Endothelial cell of umbilical vein (primary cell): ENCODE results near the gene PLCH1. TPM values are rescaled to one million over a fixed set of nuclear protein-coding genes. Genes with fewer than 3 reads are reported as not detected.

Source experiments
- BruUV-seq: library from RNA; stranded (reverse); fragments of 400-500 nt; replicated peaks from 2 replicates; lab custom pipeline; 2021; lab: Mats Ljungman, UMichigan
- CTCF ChIA-PET: fragments of 300-600, 350-600 bp; sonication (Branson Sonifier 250); formaldehyde crosslinking; loops from one replicate; lab custom pipeline; 2021; ENCODE audit warnings: antibody characterized with exemption, inconsistent platforms; lab: Charles Lee
- POLR2A ChIA-PET: fragments of 300-600, 350-600 bp; sonication (Branson Sonifier 250); formaldehyde crosslinking; loops from one replicate; lab custom pipeline; 2021; ENCODE audit warnings: antibody characterized with exemption, inconsistent platforms; lab: Charles Lee
- DNase-seq: peaks from one replicate; pipeline ENCODE4 v3.0.0-alpha.2; 2011; ENCODE audit warnings: low read depth, low spot score
- FAIRE-seq: peaks from 2 replicates; lab custom pipeline; 2011; peaks lifted over from hg19 to GRCh38; lab: Jason Lieb, UNC
- H2AFZ ChIP-seq: 2 replicates; pipeline ENCODE4 v1.6.0; 2012; ENCODE audit warnings: low read depth, low read length, control low read depth, inconsistent platforms
- H3K27ac ChIP-seq: 2 replicates; pipeline ENCODE4 v1.5.1; 2011; ENCODE audit warnings: low read depth, mild to moderate bottlenecking, control low read depth, low read length, moderate library complexity; ENCODE audit not compliant: insufficient read depth
- H3K27me3 ChIP-seq, 2 experiments: 2 replicates each; pipeline versions ENCODE4 v1.6.0 to v1.6.1; 2011; ENCODE audit warnings: low read length in 2 of 2, mixed read lengths in 1 of 2; ENCODE audit not compliant: control insufficient read depth in 2 of 2, insufficient read depth in 2 of 2
- H3K36me3 ChIP-seq, 2 experiments: 2 replicates in 1 of 2; 3 replicates in 1 of 2; pipeline ENCODE4 v1.5.1; 2011; ENCODE audit warnings: low read length in 2 of 2, mild to moderate bottlenecking in 1 of 2, moderate library complexity in 1 of 2; ENCODE audit not compliant: control insufficient read depth in 2 of 2, insufficient read depth in 2 of 2; ENCODE audit errors: extremely low read depth in 1 of 2
- H3K4me1 ChIP-seq: 3 replicates; pipeline ENCODE4 v1.5.1; 2011; ENCODE audit warnings: mild to moderate bottlenecking, low read length; ENCODE audit not compliant: control insufficient read depth, insufficient read depth; ENCODE audit errors: extremely low read depth
- H3K4me2 ChIP-seq: 2 replicates; pipeline ENCODE4 v1.6.1; 2011; ENCODE audit warnings: low read length, control low read depth, mixed read lengths; ENCODE audit not compliant: insufficient read depth
- H3K4me3 ChIP-seq, 3 experiments: fragments of 200-600 bp in 1 of 3; sonication (generic), shearing (Covaris generic) in 1 of 3; replicated peaks in 1 of 3; 2 replicates each; pipeline ENCODE4 v1.5.1; 2011 to 2016; ENCODE audit warnings: control low read depth in 3 of 3, low read length in 3 of 3, mild to moderate bottlenecking in 2 of 3, inconsistent platforms in 1 of 3, low read depth in 1 of 3, moderate library complexity in 1 of 3; ENCODE audit not compliant: insufficient read depth in 1 of 3
- H3K79me2 ChIP-seq: 2 replicates; pipeline ENCODE4 v1.6.0; 2012; ENCODE audit warnings: low read length, inconsistent platforms; ENCODE audit not compliant: control insufficient read depth, insufficient read depth
- H3K9ac ChIP-seq: replicated peaks from 2 replicates; pipeline ENCODE3; 2011; ENCODE audit warnings: low read length, control low read depth; ENCODE audit not compliant: insufficient read depth; ENCODE audit errors: extremely low read depth
- H3K9me1 ChIP-seq: replicated peaks from 3 replicates; pipeline ENCODE4 v1.6.0; 2011; ENCODE audit warnings: mild to moderate bottlenecking, low read length; ENCODE audit not compliant: control insufficient read depth, insufficient read depth; ENCODE audit errors: extremely low read depth
- H3K9me3 ChIP-seq: replicated peaks from 2 replicates; pipeline ENCODE4 v1.5.1; 2012; ENCODE audit warnings: low read length, inconsistent platforms; ENCODE audit not compliant: control insufficient read depth, insufficient read depth
- H4K20me1 ChIP-seq: replicated peaks from 2 replicates; pipeline ENCODE3; 2011; ENCODE audit warnings: mild to moderate bottlenecking, low read length; ENCODE audit not compliant: control insufficient read depth, insufficient read depth; ENCODE audit errors: extremely low read depth
- EZH2 ChIP-seq: IDR thresholded peaks from 2 replicates; pipeline ENCODE4 v1.6.1; 2012; ENCODE audit warnings: borderline replicate concordance, low read depth, mild to moderate bottlenecking, moderate library complexity, low read length, inconsistent platforms; ENCODE audit not compliant: severe bottlenecking
- FOS ChIP-seq: IDR thresholded peaks from 2 replicates; pipeline ENCODE4 v1.6.1; 2011; ENCODE audit warnings: mild to moderate bottlenecking, low read length, moderate library complexity, borderline replicate concordance; ENCODE audit not compliant: insufficient read depth
- GATA2 ChIP-seq: IDR thresholded peaks from 2 replicates; pipeline ENCODE4 v1.7.0; 2011; ENCODE audit warnings: low read depth, mild to moderate bottlenecking, moderate library complexity, mixed read lengths, low read length; ENCODE audit not compliant: insufficient read length, insufficient read depth
- JUN ChIP-seq: IDR thresholded peaks from 2 replicates; pipeline ENCODE4 v1.6.1; 2011; ENCODE audit warnings: borderline replicate concordance, low read depth; ENCODE audit not compliant: insufficient read length, insufficient read depth
- MYC ChIP-seq: IDR thresholded peaks from one replicate; pipeline ENCODE4 v1.6.1; 2011; ENCODE audit warnings: mild to moderate bottlenecking, low read depth, low read length
- POLR2A ChIP-seq: IDR thresholded peaks from 2 replicates; pipeline ENCODE4 v1.6.1; 2012; ENCODE audit warnings: low read depth, mild to moderate bottlenecking, control low read depth, low read length
- POLR2AphosphoS5 ChIP-seq: IDR thresholded peaks from 2 replicates; pipeline ENCODE4 v1.6.1; 2012; ENCODE audit warnings: low read depth, mild to moderate bottlenecking, control low read depth, low read length, moderate library complexity; ENCODE audit not compliant: insufficient read depth
- dilution Hi-C: fragments of 300-500 bp; cut with MboI; formaldehyde crosslinking; loops from one replicate; pipeline ENCODE4 v1.15.0; 2019; ENCODE audit warnings: low sequenced_read_pairs; ENCODE audit not compliant: extremely low pct_ligation_motif_present
- intact Hi-C: fragments of 100-400 bp; cut with micrococcal nuclease; formaldehyde crosslinking; loops from one replicate; pipeline ENCODE4 v1.10.0; 2022
- polyA plus RNA-seq, 4 experiments: library from polyadenylated mRNA; depleted of rRNA in 3 of 4; stranded (reverse) in 3 of 4; unstranded in 1 of 4; fragments of >200 nt; gene quantifications; 2 replicates each; pipeline versions ENCODE4 v1.2.1 to v1.2.3, GENCODE V29; 2011 to 2012; ENCODE audit warnings: missing spikeins in 1 of 4
- total RNA-seq: library from RNA; stranded (reverse); gene quantifications from 2 replicates; pipeline ENCODE4 v1.2.3, GENCODE V29; 2021
- TF ChIP-seq, protein P1 (sequence below): IDR thresholded peaks from 2 replicates; pipeline ENCODE4 v1.6.1; 2011; ENCODE audit not compliant: insufficient read depth, insufficient read length
- TF ChIP-seq, protein P2 (sequence below), 2 donors: IDR thresholded peaks; 1 replicate in 1 of 2; 2 replicates in 1 of 2; pipeline ENCODE4 v1.5.1; 2011; ENCODE audit warnings: low read length in 2 of 2, mild to moderate bottlenecking in 2 of 2, moderate library complexity in 2 of 2, control low read depth in 1 of 2, inconsistent platforms in 1 of 2, low read depth in 1 of 2; ENCODE audit not compliant: insufficient read depth in 1 of 2; ENCODE audit errors: extremely low read depth in 1 of 2

PLCH1 gene
- total and polyA plus RNA-seq, 2 donors (not counting 3 experiments of a cell fraction or from before 2014, with no cell fraction given), result 0.03 TPM; not detected in 1

DNA sequence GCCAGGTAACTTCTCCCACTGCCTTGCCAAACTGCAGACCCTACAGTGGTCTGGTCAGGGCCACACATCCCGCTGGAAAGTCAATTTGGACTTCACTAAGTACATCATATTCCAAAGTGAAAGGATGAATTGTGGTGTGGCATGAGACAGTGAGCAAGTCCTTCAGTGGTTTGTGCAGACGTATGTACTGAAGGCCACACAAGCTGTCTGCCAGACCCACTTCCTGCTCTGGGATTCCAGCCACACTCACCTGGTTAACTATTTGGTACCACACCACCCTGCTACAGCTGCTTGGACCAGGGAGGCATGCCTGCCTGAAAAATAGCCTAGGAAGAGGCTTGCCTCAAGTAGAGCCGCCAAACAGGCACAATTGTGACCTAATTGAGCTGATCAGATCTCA, 357.3 kb downstream of the PLCH1 start:
- POLR2A ChIA-PET, result no interaction called here

More for the DNA sequence above, 357.3 kb downstream of the PLCH1 start:
- Histone ChIP-seq H3K79me2 (no peaks in the 10 kb centered on the region), H3K4me3 (no peak overlapping the region), H3K4me1 (no peaks in the 10 kb centered on the region), H3K27me3 (no peaks in the 10 kb centered on the region), H4K20me1 (no peaks in the 10 kb centered on the region), H3K27ac (no peak overlapping the region), H3K9me1 (no peaks in the 10 kb centered on the region), H3K9me3 (no peaks in the 10 kb centered on the region), H3K9ac (no peak overlapping the region), H2AFZ (no peak overlapping the region), H3K36me3 (no peaks in the 10 kb centered on the region), H3K4me2 (no peak overlapping the region)
- BruUV-seq, result no TSS peak
- CTCF ChIA-PET, result interaction anchor here (0.8 kb wide), 1 partner anchor 315 kb away, joined by 3 read pairs; no protein-coding TSS in a partner anchor
- no peak for DNase-seq
- TF ChIP-seq POLR2A (no peak), GATA2 (no peak), JUN (no peak), POLR2AphosphoS5 (no peak), EZH2 (no peak), MYC (no peak), FOS (no peak)
- TF ChIP-seq, protein P1, sequence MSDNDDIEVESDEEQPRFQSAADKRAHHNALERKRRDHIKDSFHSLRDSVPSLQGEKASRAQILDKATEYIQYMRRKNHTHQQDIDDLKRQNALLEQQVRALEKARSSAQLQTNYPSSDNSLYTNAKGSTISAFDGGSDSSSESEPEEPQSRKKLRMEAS, result no peak
- TF ChIP-seq, protein P2, sequence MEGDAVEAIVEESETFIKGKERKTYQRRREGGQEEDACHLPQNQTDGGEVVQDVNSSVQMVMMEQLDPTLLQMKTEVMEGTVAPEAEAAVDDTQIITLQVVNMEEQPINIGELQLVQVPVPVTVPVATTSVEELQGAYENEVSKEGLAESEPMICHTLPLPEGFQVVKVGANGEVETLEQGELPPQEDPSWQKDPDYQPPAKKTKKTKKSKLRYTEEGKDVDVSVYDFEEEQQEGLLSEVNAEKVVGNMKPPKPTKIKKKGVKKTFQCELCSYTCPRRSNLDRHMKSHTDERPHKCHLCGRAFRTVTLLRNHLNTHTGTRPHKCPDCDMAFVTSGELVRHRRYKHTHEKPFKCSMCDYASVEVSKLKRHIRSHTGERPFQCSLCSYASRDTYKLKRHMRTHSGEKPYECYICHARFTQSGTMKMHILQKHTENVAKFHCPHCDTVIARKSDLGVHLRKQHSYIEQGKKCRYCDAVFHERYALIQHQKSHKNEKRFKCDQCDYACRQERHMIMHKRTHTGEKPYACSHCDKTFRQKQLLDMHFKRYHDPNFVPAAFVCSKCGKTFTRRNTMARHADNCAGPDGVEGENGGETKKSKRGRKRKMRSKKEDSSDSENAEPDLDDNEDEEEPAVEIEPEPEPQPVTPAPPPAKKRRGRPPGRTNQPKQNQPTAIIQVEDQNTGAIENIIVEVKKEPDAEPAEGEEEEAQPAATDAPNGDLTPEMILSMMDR (IDR thresholded peaks at IDR 0.05; ENCODE audit: extremely low read depth in 1 of 2, insufficient read depth in 1 of 2, low read depth in 1 of 2, low read length in 2 of 2), result no peak
- intact Hi-C loops, result no loop called here
- FAIRE-seq, result no peak
- dilution Hi-C loops, result no loop called here
